RWPE2 (cell line): ENCODE data around the gene TMEM233.

ENCODE experiments used
- ATAC-seq: fragments of 200-7000 bp; cut with Tn5 transposase; 3 replicates; pipeline ENCODE4 v1.9.1; 2021; ENCODE audit warnings: low read depth
- DNase-seq: peaks from one replicate; pipeline ENCODE4 v3.0.0-alpha.2; 2020; ENCODE audit warnings: low spot score
- H3K27ac ChIP-seq: fragments of 450-650 bp; 2 replicates; pipeline ENCODE4 v1.5.1; 2017; ENCODE audit warnings: mild to moderate bottlenecking; ENCODE audit not compliant: poor library complexity, severe bottlenecking
- H3K27me3 ChIP-seq: fragments of 250-450 bp; sonication (Bioruptor Pico); 2 replicates; pipeline ENCODE4 v1.5.1; 2021; ENCODE audit warnings: mild to moderate bottlenecking, moderate library complexity; ENCODE audit not compliant: insufficient read depth, poor library complexity, severe bottlenecking
- H3K36me3 ChIP-seq: fragments of 250-450 bp; sonication (Bioruptor Pico); 2 replicates; pipeline ENCODE4 v1.5.1; 2020; ENCODE audit warnings: low read depth, mild to moderate bottlenecking, moderate library complexity
- H3K4me1 ChIP-seq: fragments of 250-450 bp; sonication (Bioruptor Pico); 2 replicates; pipeline ENCODE4 v1.5.1; 2021; ENCODE audit warnings: mild to moderate bottlenecking, moderate library complexity; ENCODE audit not compliant: insufficient read depth, poor library complexity, severe bottlenecking
- H3K4me3 ChIP-seq: fragments of 250-450 bp; sonication (Bioruptor Pico); 2 replicates; pipeline ENCODE4 v1.5.1; 2021; ENCODE audit warnings: mild to moderate bottlenecking, moderate library complexity; ENCODE audit not compliant: severe bottlenecking
- H3K9me3 ChIP-seq: fragments of 250-450 bp; sonication (Bioruptor Pico); 2 replicates; pipeline ENCODE4 v1.5.1; 2021; ENCODE audit warnings: mild to moderate bottlenecking, moderate library complexity; ENCODE audit not compliant: severe bottlenecking
- CTCF ChIP-seq: fragments of 450-650 bp; IDR thresholded peaks from one replicate; pipeline ENCODE4 v1.5.1; 2017; ENCODE audit warnings: mild to moderate bottlenecking, moderate library complexity; ENCODE audit not compliant: poor library complexity, severe bottlenecking

The TMEM233 gene

GRCh38 chr12:119556854-119557253 is 36.7 kb upstream of the TMEM233 start:
- Histone ChIP-seq H3K9me3 (no peaks in the 10 kb centered on the region), H3K36me3 (no peaks in the 10 kb centered on the region), H3K27me3 (no peaks in the 10 kb centered on the region), H3K4me3 (no peak overlapping the region), H3K27ac (no peak overlapping the region), H3K4me1 (no peaks in the 10 kb centered on the region)
- no peak for TF ChIP-seq CTCF
- no peak for ATAC-seq
- no peak for DNase-seq

GRCh38 chr12:119565404-119565803 is 28.2 kb upstream of the TMEM233 start:
- no peak for TF ChIP-seq CTCF
- no peak overlapping the region for H3K27ac ChIP-seq
- DNase-seq = no peak

DNA sequence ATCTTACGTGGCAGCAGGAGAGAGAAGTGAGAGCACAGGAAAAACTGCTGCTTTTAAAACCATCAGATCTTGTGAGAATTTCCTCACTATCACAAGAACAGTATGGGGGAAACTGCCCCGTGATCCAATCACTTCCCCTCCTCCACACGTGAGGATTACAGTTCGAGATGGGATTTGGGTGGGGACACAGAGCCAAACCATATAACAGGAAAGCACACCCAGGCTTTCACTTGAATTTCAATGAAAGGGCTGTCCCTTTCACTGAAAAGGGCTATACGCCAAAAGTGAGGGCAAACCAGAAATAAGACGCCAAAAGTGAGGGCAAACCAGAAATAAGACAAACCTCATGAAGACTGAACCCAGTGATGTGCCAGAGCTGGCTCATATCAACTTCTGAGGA is 22.8 kb upstream of the TMEM233 start:
- Histone ChIP-seq H3K9me3 (no peaks in the 10 kb centered on the region), H3K4me1 (no peaks in the 10 kb centered on the region), H3K36me3 (no peaks in the 10 kb centered on the region), H3K4me3 (no peak overlapping the region), H3K27ac (no peak overlapping the region), H3K27me3 (no peaks in the 10 kb centered on the region)
- no peak for TF ChIP-seq CTCF
- DNase-seq (no peak), ATAC-seq (no peak)

More at GRCh38 chr12:119565404-119565803, 28.2 kb upstream of the TMEM233 start:
- Histone ChIP-seq H3K27me3 (no peaks in the 10 kb centered on the region), H3K36me3 (no peaks in the 10 kb centered on the region), H3K9me3 (no peaks in the 10 kb centered on the region), H3K4me1 (no peaks in the 10 kb centered on the region), H3K4me3 (no peak overlapping the region)
- ATAC-seq = no peak

GRCh38 chr12:119573086-119573485 is 20.5 kb upstream of the TMEM233 start:
- TF ChIP-seq CTCF = no peak
- H3K36me3 ChIP-seq = no peaks in the 10 kb centered on the region
- H3K4me3 ChIP-seq = no peak overlapping the region
- no peak overlapping the region for H3K27ac ChIP-seq
- no peaks in the 10 kb centered on the region for H3K4me1 ChIP-seq
- ATAC-seq = no peak
- no peaks in the 10 kb centered on the region for H3K27me3 ChIP-seq
- no peaks in the 10 kb centered on the region for H3K9me3 ChIP-seq
- DNase-seq = no peak

DNA sequence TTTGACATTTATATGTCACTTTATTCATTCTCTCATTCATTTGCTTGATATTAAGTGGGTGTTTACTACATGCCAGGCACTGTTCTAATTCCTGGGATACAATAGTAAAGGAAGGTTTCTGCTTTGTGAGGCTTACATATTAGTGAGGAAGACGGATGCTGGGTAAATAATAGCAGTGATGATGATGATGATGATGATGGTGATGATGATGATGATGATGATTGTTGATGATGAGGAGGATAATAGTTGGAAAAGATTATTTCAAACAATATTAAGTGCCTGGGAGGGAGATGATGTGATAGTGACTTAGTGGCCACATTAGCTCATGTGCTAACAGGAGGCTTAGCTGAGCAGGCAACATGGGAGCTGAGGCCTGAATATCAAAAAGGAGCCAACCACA is 19.3 kb upstream of the TMEM233 start:
- ATAC-seq (no peak), DNase-seq (no peak)
- H3K27me3 ChIP-seq = no peaks in the 10 kb centered on the region
- H3K27ac ChIP-seq = no peak overlapping the region
- no peaks in the 10 kb centered on the region for H3K4me1 ChIP-seq
- no peaks in the 10 kb centered on the region for H3K36me3 ChIP-seq
- no peak overlapping the region for H3K4me3 ChIP-seq
- no peaks in the 10 kb centered on the region for H3K9me3 ChIP-seq
- no peak for TF ChIP-seq CTCF
